ENCODE measurements around the gene DNAJB9.

DNAJB9 gene

GRCh38 chr7:108598153-108598552 lies 28.5 kb downstream of the DNAJB9 start:
- no peak for DNase-seq (ENCODE audit: extremely low read depth, low read depth)
- no peak for TF ChIP-seq CTCF (IDR thresholded peaks at IDR 0.05; ENCODE audit: low read depth, low read length)

- DNase-seq (ENCODE audit: extremely low read depth, low read depth), result no peak
- no peak for TF ChIP-seq CTCF (IDR thresholded peaks at IDR 0.05; ENCODE audit: low read depth, low read length)
These were observed 29.4 kb downstream of the DNAJB9 start for GRCh38 chr7:108598914-108599580.

- TF ChIP-seq CTCF (IDR thresholded peaks at IDR 0.05; ENCODE audit: low read depth, low read length), result no peak
- DNase-seq (ENCODE audit: extremely low read depth, low read depth), result no peak
These were observed 30.7 kb downstream of the DNAJB9 start for GRCh38 chr7:108600399-108600798.

GRCh38 chr7:108603656-108604306 lies 34.1 kb downstream of the DNAJB9 start:
- no peak for TF ChIP-seq CTCF (IDR thresholded peaks at IDR 0.05; ENCODE audit: low read depth, low read length)
- DNase-seq (ENCODE audit: extremely low read depth, low read depth), result no peak

DNA sequence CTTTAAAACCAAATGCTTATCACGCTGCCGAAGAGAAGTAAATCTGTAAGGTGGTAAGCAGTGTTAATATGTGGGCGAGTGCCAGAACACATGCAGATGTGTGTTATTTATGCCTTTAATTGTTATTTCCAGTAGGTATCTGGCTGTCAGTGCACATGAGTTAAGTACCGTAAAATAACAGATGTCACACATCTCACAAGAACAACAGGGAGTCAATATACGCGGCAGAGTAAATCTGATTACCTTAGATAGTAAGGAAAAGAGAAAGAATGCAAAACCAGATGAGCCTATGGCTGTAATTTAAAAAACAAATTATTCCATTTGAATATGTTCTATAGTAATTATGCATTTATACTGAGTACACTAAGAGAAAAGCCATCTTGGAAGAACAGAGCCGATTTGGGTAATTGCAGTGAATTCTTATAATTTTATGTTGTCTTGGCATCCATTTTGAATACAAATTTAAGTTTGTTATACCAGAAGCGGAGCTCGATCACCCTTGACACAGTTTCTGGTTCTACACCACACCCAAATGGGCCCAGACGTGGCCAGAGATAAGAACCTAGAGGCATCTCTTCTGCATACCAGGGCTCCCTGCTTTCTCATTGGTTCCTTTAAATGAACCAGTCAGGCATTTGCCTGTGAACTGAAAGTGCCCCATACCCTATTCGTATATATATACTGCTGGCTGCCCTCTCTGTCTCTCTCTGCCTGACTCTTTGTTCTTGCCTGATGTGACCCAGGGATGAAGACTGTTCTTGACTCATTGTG lies 34.8 kb downstream of the DNAJB9 start:
- no peak for DNase-seq (ENCODE audit: extremely low read depth, low read depth)
- TF ChIP-seq CTCF (IDR thresholded peaks at IDR 0.05; ENCODE audit: low read depth, low read length), result no peak

- no peak for TF ChIP-seq CTCF (IDR thresholded peaks at IDR 0.05; ENCODE audit: low read depth, low read length)
- DNase-seq (ENCODE audit: extremely low read depth, low read depth), result no peak
These were observed 36.0 kb downstream of the DNAJB9 start for GRCh38 chr7:108605559-108606201.
